PFSK-1 (cell line): Measurements from ENCODE around the gene DOCK10.

Experiments
- POLR2AphosphoS5 ChIP-seq: IDR thresholded peaks from 2 replicates; pipeline ENCODE4 v1.6.1; 2012; ENCODE audit warnings: low read depth, mild to moderate bottlenecking, control low read depth, low read length, moderate library complexity
- SIN3A ChIP-seq: IDR thresholded peaks from 2 replicates; pipeline ENCODE4 v1.6.1; 2012; ENCODE audit warnings: mild to moderate bottlenecking, low read length, moderate library complexity, borderline replicate concordance; ENCODE audit not compliant: insufficient read depth

DNA sequence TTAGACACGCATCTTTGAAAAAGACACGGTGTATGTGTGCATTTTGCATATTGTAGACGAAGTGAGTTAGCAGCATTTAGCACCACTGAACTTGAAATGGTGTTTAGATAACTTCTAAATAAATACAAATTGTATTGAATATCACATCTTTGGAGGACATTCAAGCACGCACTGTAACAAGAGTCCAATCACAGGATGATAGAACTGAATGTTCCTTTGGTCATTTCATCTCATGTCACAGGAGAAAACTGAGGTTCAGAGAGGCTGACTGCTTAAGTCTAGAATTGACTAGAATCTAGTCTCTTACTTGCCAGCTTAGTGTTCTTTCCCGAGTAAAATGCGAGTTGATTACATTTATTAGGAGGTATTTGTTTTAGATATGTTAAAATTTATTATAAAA, 206.9 kb downstream of the DOCK10 start:
- TF ChIP-seq POLR2AphosphoS5: no peak
- no peak for TF ChIP-seq SIN3A
